MM.1S (cell line): ENCODE data around the gene VRTN.

Source experiments
- CTCF ChIP-seq: fragments of 300-600 bp; sonication (generic); IDR thresholded peaks from 2 replicates; pipeline ENCODE4 v1.5.1; 2016; ENCODE audit warnings: antibody characterized with exemption, low read length, mixed read lengths
- EZH2 ChIP-seq: fragments of 300-600 bp; sonication (generic); optimal IDR thresholded peaks from 2 replicates; pipeline ENCODE3; 2017; ENCODE audit warnings: low read depth, mild to moderate bottlenecking, antibody characterized with exemption, low read length, mixed read lengths

DNA sequence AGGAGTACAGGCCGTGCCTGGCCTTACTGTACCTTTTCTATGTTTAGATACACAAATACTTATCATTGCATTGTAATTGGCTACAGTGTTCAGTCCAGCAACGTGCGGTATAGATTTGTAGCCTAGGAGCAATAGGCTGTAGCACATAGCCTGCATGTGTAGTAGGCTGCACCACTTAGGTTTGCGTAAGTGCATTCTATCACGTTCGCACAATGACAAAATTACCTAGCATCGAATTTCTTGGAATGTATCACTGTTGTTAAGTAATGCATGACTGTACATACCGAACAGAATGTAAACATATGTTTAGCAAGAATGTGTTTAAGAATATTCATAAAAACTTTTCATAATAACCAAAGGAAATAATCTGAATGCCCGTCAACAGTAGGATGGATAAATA is 31.9 kb downstream of the VRTN start:
- no peak for TF ChIP-seq CTCF
- no peak for TF ChIP-seq EZH2
